Measurements from ENCODE around the gene CHRNB2. TPM values are rescaled to one million over a fixed set of nuclear protein-coding genes. Genes with fewer than 3 reads are reported as not detected.

CHRNB2 gene
- total RNA-seq, result 0.25 TPM in 1 of 2 replicates, not detected in the other

DNA sequence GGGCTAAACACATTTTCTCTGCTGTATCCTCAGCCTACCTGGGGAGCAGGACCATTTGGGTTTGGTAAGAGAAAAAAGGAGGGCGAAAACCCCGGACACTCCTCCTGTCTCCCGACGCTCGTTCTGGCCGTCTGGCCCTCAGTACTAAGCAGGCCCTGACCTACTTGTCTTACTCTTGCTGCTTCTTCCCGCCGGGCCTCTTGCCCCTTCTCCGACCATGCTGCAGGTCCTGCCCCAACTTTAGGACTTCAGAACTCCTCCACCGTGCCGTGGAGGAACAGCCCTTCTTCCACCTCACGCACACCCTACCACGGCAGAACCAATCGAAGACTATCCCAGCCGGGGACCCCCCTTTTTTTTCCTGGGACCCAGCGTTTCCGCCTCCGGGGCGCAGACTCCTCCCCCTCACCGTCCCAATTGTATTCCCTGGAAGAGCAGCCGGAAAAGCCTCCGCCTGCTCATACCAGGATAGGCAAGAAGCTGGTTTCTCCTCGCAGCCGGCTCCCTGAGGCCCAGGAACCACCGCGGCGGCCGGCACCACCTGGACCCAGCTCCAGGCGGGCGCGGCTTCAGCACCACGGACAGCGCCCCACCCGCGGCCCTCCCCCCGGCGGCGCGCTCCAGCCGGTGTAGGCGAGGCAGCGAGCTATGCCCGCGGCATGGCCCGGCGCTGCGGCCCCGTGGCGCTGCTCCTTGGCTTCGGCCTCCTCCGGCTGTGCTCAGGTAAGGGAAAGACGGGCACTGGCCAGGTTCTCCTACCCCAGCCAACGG, at the start of gene CHRNB2:
TSS of gene CHRNB2 (plus strand) at position 393 of the 771 bp plus-strand sequence. CDS start at position 660, 267 bp downstream.

GRCh38 chr1:154557939-154558719, 9.4 kb upstream of the CHRNB2 start, which contains the start of gene UBE2Q1:
Gene UBE2Q1, minus strand, starts transcription at chr1:154558662. Its CDS starts 109 bp downstream, at chr1:154558553.

GRCh38 chr1:154607609-154608396, 40.2 kb downstream of the CHRNB2 start, which contains the start of gene ADAR:
Gene ADAR, minus strand, starts transcription at chr1:154608186. Its CDS starts 180 bp downstream, at chr1:154608006.

Other genes starting within 250 kb of the CHRNB2 start
- not detected in 2 replicates for gene AQP10, start 246.7 kb upstream of the CHRNB2 start, total RNA-seq
- 48.9 and 56.2 TPM in 2 replicates for gene ATP8B2, start 242.3 kb upstream of the CHRNB2 start, total RNA-seq
- gene IL6R, start 162.4 kb upstream of the CHRNB2 start, total RNA-seq, result 6.7 and 36.4 TPM in 2 replicates
- not detected in 2 replicates for gene TDRD10, start 65.6 kb upstream of the CHRNB2 start, total RNA-seq
- under 0.01 TPM in 1 of 2 replicates, not detected in the other for gene SHE, start 65.4 kb upstream of the CHRNB2 start, total RNA-seq
- gene UBE2Q1, start 9.1 kb upstream of the CHRNB2 start, total RNA-seq, result 14.0 and 24.0 TPM in 2 replicates
- 66.8 and 91.9 TPM in 2 replicates for gene ADAR, start 40.4 kb downstream of the CHRNB2 start, total RNA-seq

All from mesangial cell (primary cell).